Activated CD8-positive, alpha-beta memory T cell treated with anti-CD3 and anti-CD28 coated beads, Interleukin-2, amount 10 ng/mL, durations not matched to agents 7 days and 5 days (primary cell): ENCODE measurements around the gene ERN1. TPM values are rescaled to one million over a fixed set of nuclear protein-coding genes. Genes with fewer than 3 reads are reported as not detected.
A peak's percentile ranks its signal among the peaks of the same experiment; 100 is the strongest.

ENCODE experiments used
- ATAC-seq: fragments of 150-1000 bp; cut with Tn5 transposase; one replicate; pipeline ENCODE4 v1.10.0; 2021; ENCODE audit warnings: moderate library complexity
- CTCF ChIA-PET: fragments of 350-600 bp; sonication (Branson Sonifier 250); formaldehyde crosslinking; loops from one replicate; lab custom pipeline; 2021; ENCODE audit warnings: antibody characterized with exemption; lab: Charles Lee
- DNase-seq: peaks from one replicate; pipeline ENCODE4 v3.0.0-alpha.2; 2020
- H3K27ac Mint-ChIP-seq: one replicate; pipeline ENCODE4 v1.8.0; 2021; ENCODE audit warnings: mild to moderate bottlenecking, mixed read lengths
- H3K27me3 Mint-ChIP-seq: one replicate; pipeline ENCODE4 v1.8.0; 2021; ENCODE audit warnings: mixed read lengths
- H3K36me3 Mint-ChIP-seq: one replicate; pipeline ENCODE4 v1.8.0; 2021; ENCODE audit warnings: mild to moderate bottlenecking, mixed read lengths
- H3K4me1 Mint-ChIP-seq: one replicate; pipeline ENCODE4 v1.8.0; 2021; ENCODE audit warnings: mixed read lengths
- H3K4me3 Mint-ChIP-seq: one replicate; pipeline ENCODE4 v1.8.0; 2021; ENCODE audit warnings: mild to moderate bottlenecking, moderate library complexity, mixed read lengths
- H3K9me3 Mint-ChIP-seq: one replicate; pipeline ENCODE4 v1.8.0; 2022; ENCODE audit warnings: low read depth, mixed read lengths
- total RNA-seq, 2 experiments: library from RNA; stranded (reverse); gene quantifications; one replicate each; pipeline ENCODE4 v1.2.3, GENCODE V29; 2021

Gene ERN1
- total RNA-seq, 2 experiments from 2014 or later: 21.7 to 22.9 TPM

DNA sequence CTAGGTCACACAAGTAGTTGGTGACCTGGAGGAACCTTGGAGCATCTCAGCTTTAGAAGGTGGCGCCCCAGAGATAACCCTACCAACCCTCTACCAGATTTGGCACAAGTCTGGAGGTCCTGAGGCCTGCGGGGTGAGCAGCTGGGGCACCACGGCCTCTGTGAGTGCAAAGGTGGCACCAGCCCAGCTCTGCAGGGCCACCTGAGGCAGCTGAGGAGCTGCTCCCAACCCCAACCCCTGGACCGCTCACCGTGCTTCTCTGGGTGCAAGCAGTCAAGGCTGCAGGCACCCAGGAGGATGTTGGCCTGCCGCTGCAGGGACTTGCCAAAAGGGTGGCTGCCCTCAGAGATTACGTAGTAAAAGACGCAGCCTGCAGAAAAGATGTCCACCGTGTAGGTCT lies 81.1 kb downstream of the ERN1 start:
- H3K4me1 Mint-ChIP-seq: peaks cover 28% of the 10 kb centered on the region
- H3K27me3 Mint-ChIP-seq: no peaks in the 10 kb centered on the region
- DNase-seq (no peak), ATAC-seq (no peak)
- H3K4me3 Mint-ChIP-seq: no peak overlapping the region
- CTCF ChIA-PET: interaction anchor here (1.0 to 6.6 kb wide), 6 partner anchors 10 to 97 kb away, joined by 3 to 87 read pairs (median 4); no protein-coding TSS in a partner anchor
- no peak overlapping the region for H3K27ac Mint-ChIP-seq
- H3K9me3 Mint-ChIP-seq: no peaks in the 10 kb centered on the region
- peaks cover 26% of the 10 kb centered on the region for H3K36me3 Mint-ChIP-seq

DNA sequence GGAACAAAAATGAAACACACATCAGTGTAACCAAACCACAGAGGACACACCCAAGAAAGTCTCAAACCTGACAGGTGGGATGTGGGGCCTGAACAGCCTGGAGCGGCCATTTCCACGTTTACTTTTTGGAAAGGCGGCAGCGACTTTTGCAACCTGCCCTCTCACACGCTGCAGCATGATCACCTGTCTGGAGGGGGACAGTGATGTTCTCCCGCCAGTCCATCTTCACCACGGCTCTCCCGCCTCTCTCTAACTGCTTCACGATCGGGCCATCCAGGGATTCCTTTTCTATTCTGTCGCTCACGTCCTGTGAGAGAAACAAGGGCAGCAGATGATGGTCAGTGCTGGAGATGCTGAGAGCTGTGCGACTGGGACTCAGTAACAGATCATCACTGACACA lies 84.8 kb downstream of the ERN1 start:
- Mint-ChIP-seq H3K27ac (peak overlapping the region; percentile 33), H3K9me3 (no peaks in the 10 kb centered on the region), H3K4me3 (no peak overlapping the region), H3K36me3 (peaks cover 10% of the 10 kb centered on the region), H3K4me1 (peaks cover 10% of the 10 kb centered on the region), H3K27me3 (no peaks in the 10 kb centered on the region)
- CTCF ChIA-PET: interaction anchor here (6.6 kb wide), 1 partner anchor 18 kb away, joined by 87 read pairs; no protein-coding TSS in a partner anchor
- ATAC-seq: no peak
- DNase-seq: no peak

DNA sequence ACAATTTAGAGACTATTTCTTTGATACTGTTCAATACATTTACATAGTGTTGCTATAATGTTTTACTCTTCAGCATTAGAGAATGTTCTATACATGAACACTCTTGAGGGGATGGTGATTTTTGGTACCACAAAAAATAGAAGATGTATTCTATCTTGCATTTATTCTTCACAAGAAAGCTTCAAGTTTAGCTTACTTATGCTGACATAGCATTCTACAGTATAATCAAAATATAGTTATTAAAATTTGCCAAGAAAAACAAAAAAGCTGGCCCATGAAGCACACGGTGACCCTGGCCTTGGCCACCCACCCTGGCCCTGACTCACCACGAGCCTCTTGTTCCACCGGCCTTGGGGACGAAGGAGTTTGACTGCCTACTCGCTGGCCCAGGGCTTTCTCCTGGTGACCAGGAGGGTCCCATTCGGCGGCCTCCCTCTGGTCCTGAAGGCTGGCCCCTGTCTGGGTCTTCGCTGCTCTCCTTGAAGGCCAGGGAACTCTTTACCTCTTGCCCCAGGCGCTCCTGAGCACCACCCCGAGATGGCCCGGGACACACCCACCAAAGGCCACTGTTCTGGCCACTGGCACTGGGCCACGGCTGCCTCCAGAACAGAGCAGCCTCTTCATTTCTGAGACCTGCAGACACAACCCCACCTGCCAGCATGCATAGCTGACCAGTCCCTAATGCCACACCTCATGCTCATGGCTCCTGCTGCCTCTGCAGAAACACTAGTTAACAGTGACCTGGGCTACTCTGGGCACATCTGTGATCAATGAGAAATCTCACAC lies 87.1 kb downstream of the ERN1 start:
- DNase-seq: no peak
- Mint-ChIP-seq H3K27me3 (no peaks in the 10 kb centered on the region), H3K27ac (no peak overlapping the region), H3K4me1 (peaks cover 5% of the 10 kb centered on the region), H3K4me3 (no peak overlapping the region), H3K9me3 (no peaks in the 10 kb centered on the region), H3K36me3 (peaks cover 6% of the 10 kb centered on the region)
- CTCF ChIA-PET: interaction anchor here (0.5 to 3.4 kb wide), 17 partner anchors 8 to 177 kb away, joined by 3 to 13 read pairs (median 3); partner anchors contain the start of gene ICAM2
- no peak for ATAC-seq

DNA sequence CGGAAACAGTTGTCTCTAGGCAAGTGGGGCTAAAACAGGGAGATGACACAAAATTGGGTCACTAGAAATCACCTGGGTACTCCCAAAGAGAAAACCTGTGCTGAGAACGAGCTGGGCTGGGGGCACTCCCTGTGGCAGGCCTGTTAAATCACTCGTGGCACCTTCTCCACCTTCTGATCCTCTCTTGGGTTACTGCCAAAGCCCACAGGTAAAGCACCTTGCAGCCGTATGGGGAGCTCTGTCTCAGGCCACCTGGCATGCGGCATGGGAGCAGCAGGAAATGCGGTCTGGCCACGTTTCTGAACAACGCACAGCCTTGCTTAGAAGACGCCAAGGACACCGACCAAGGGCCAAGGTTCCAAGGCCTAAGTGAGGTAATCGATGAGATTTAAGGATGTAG lies 88.0 kb downstream of the ERN1 start:
- Mint-ChIP-seq H3K27ac (no peak overlapping the region), H3K27me3 (no peaks in the 10 kb centered on the region), H3K4me3 (no peak overlapping the region), H3K9me3 (no peaks in the 10 kb centered on the region), H3K36me3 (peaks cover 6% of the 10 kb centered on the region), H3K4me1 (peaks cover 5% of the 10 kb centered on the region)
- ATAC-seq: no peak
- no peak for DNase-seq
- CTCF ChIA-PET: interaction anchor here (0.5 to 3.4 kb wide), 14 partner anchors 9 to 92 kb away, joined by 3 to 13 read pairs (median 4); partner anchors contain the start of gene ICAM2

DNA sequence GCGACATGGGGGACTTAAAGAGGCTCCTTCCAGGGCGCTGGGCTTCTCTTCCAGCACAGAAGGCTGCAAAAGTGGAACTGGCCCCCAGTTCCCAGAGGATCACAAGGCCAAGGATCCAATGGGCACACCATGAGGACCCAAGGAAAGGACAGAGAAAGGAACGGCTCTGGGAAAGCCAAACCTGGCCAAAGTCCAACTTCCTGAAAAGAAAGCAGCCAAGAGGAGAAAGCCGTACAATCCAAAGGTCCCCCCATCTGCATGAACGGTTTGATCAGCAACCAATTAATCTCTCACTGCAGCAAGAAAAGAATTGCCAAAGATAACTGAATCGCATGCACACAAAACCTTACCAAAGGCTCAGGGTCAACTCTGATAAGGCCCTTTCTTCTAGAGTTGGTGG lies 89.7 kb downstream of the ERN1 start:
- peaks cover 3% of the 10 kb centered on the region for H3K4me1 Mint-ChIP-seq
- CTCF ChIA-PET: interaction anchor here (1.1 to 2.8 kb wide), 3 partner anchors 11 to 24 kb away, joined by 3 to 17 read pairs (median 6); no protein-coding TSS in a partner anchor
- no peak overlapping the region for H3K4me3 Mint-ChIP-seq
- H3K27ac Mint-ChIP-seq: no peak overlapping the region
- H3K27me3 Mint-ChIP-seq: no peaks in the 10 kb centered on the region
- DNase-seq: no peak
- no peak for ATAC-seq
- no peaks in the 10 kb centered on the region for H3K9me3 Mint-ChIP-seq
- peaks cover 3% of the 10 kb centered on the region for H3K36me3 Mint-ChIP-seq

DNA sequence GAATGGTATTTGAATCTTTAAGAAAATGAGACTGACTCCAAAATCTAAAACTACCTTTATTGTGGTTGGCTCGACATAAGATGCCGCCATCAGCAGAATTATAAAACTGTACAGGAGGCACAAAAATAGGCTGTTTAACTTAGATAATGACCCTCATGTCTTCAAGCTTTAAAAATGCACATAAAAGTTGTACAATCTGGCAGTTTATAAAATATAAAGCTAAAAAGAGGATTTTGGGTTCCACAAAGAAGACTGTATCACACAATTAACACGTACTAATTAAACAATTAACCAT lies 90.9 kb downstream of the ERN1 start:
- CTCF ChIA-PET: interaction anchor here (0.6 to 2.8 kb wide), 4 partner anchors 10 to 94 kb away, joined by 3 to 17 read pairs (median 6); no protein-coding TSS in a partner anchor
- no peak for ATAC-seq
- Mint-ChIP-seq H3K27me3 (no peaks in the 10 kb centered on the region), H3K27ac (no peak overlapping the region), H3K4me3 (no peak overlapping the region), H3K4me1 (no peaks in the 10 kb centered on the region), H3K36me3 (peaks cover 2% of the 10 kb centered on the region), H3K9me3 (no peaks in the 10 kb centered on the region)
- DNase-seq: no peak

DNA sequence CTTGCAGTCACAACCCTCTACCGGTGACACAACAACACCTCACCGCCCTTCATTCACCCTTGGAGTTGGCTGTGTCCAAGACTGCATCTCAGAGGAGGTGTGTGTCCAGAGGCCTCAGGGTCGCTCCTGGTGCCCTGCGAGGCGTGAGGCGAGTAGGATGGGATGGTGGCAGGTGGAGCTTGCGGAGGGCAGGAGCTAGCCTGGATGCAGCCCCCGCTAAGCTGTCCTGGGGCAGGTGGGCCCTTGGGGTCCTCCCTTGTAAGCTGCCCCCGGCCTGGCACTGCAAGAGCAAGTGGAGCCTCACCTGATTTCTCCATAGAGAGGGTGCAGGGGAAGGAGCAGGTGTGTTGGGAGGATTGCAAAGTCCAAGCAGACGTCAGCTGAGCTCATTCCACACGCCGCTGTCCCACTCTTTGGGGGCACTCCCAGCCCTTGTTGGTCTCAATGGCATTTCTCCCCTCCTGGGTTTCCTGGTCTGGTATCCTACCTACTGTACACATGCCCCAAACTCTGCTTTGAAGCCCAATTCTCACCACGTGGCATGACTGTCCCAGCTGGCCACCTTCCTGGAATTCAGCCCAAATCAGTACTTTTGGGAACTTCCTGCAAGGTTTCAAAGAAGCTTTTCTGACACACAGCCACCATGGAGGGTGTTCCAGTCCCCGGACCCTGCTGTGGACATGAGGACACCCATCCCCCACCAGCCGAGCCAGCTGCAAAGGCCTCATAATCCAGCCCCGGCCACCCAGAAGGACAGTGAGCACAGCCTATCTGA lies 91.4 kb downstream of the ERN1 start:
- no peaks in the 10 kb centered on the region for H3K27me3 Mint-ChIP-seq
- CTCF ChIA-PET: interaction anchor here (0.6 to 2.8 kb wide), 7 partner anchors 10 to 115 kb away, joined by 3 to 17 read pairs (median 4); no protein-coding TSS in a partner anchor
- no peak overlapping the region for H3K4me3 Mint-ChIP-seq
- no peak overlapping the region for H3K27ac Mint-ChIP-seq
- DNase-seq (no peak), ATAC-seq (no peak)
- no peaks in the 10 kb centered on the region for H3K4me1 Mint-ChIP-seq
- no peaks in the 10 kb centered on the region for H3K9me3 Mint-ChIP-seq
- H3K36me3 Mint-ChIP-seq: peaks cover 2% of the 10 kb centered on the region

DNA sequence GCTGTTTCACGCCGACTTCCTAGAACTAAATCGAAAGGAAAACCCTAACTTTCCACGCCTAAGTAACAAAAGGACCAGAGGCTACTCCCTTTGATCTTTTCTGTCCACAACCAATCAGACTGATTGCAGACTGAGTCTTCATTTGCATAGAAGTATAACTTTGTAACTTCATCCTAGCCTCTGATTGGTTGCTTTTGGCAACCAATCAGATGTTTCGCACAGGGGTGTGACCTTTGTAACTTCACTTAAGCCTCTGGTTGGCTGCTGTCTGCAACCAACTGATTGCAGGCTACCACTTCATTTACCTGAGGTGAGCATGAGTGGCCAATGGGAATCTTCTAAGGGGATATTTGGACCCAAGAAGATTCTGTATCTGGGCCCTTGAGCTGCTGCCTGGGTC lies 92.1 kb downstream of the ERN1 start:
- Mint-ChIP-seq H3K27ac (no peak overlapping the region), H3K27me3 (no peaks in the 10 kb centered on the region), H3K4me1 (no peaks in the 10 kb centered on the region), H3K9me3 (no peaks in the 10 kb centered on the region), H3K4me3 (no peak overlapping the region), H3K36me3 (no peaks in the 10 kb centered on the region)
- DNase-seq: no peak
- CTCF ChIA-PET: interaction anchor here (0.6 to 2.8 kb wide), 6 partner anchors 9 to 96 kb away, joined by 3 to 17 read pairs (median 5); no protein-coding TSS in a partner anchor
- ATAC-seq: no peak

DNA sequence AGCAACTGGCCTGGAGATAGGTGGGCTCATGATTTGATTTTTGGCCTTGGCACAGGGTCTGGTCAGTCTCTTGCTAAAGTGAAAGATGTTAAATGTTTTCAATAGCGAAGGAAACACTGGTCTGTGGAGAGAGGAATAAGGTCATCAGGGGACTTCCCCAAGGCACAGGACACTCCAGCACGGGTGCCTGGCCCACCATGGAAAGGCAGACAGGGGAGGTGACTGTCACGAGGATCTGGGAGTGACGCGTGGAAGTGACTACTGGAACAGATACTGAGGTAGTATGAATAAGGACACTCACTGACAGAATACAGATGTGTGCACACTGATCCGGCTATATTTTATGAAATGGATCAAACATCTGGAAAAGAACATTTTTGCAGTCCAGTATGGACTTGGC lies 92.8 kb downstream of the ERN1 start:
- no peaks in the 10 kb centered on the region for H3K9me3 Mint-ChIP-seq
- H3K4me1 Mint-ChIP-seq: no peaks in the 10 kb centered on the region
- no peak overlapping the region for H3K4me3 Mint-ChIP-seq
- no peaks in the 10 kb centered on the region for H3K36me3 Mint-ChIP-seq
- no peaks in the 10 kb centered on the region for H3K27me3 Mint-ChIP-seq
- ATAC-seq (no peak), DNase-seq (no peak)
- H3K27ac Mint-ChIP-seq: no peak overlapping the region
- CTCF ChIA-PET: interaction anchor here (2.8 kb wide), 1 partner anchor 8 kb away, joined by 17 read pairs; no protein-coding TSS in a partner anchor

DNA sequence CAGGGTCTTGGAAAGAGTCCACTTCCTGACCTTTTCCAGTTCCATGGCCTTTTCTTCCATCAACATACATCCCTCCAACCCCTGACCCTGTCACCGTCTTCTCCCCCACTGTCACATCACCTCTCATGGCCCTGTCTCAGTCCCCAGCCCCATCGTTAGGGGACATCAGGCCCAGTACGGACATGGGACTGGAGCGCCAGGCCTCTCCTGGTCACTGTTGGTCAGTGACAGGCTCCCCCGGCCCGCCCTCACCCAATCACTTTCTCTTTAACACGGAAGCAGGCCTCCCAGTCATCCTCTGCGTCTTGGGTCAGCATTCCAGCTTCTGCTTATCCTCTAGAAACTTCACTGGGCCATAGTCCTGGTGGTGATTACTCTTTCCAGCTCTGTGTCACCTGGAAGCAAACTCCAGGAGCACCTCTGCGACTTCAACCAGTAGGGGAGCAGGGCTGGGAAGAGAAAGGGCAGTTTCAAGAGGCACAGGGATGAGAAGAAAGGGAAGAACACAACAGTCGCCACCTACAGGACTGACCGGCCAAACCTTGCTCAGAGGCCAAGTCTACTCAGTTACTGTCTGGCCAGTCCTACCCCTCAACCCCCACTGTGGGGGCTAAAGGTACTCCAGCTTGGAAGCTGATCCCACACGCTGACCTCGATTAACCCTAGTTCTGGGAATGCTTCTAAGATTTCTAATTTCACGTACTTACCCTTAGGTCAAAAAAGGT lies 93.6 kb downstream of the ERN1 start:
- ATAC-seq (no peak), DNase-seq (no peak)
- H3K4me3 Mint-ChIP-seq: no peak overlapping the region
- H3K27me3 Mint-ChIP-seq: no peaks in the 10 kb centered on the region
- CTCF ChIA-PET: no interaction called here
- no peaks in the 10 kb centered on the region for H3K4me1 Mint-ChIP-seq
- no peaks in the 10 kb centered on the region for H3K9me3 Mint-ChIP-seq
- H3K36me3 Mint-ChIP-seq: no peaks in the 10 kb centered on the region
- no peak overlapping the region for H3K27ac Mint-ChIP-seq

DNA sequence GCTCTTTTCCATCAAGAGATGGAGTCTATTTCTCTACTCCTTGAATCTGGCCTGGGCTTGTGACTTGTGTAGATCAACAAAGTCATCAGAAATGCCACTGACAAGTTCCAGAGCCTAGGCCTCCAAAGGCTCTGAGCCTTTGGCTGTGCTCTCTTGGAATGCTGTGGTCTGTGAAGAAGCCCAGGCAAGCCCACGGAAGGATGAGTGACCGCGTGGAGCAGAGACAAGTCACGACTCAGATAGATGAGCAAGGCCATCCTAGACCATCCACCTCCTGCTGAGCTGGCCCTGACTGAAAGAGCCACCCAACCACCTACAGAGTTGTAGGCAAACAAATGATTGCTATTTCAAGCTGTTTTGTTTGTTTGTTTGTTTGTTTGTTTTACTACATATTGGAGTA lies 97.9 kb downstream of the ERN1 start:
- Mint-ChIP-seq H3K27me3 (no peaks in the 10 kb centered on the region), H3K9me3 (no peaks in the 10 kb centered on the region), H3K4me3 (no peak overlapping the region), H3K27ac (no peak overlapping the region), H3K4me1 (peaks cover 12% of the 10 kb centered on the region), H3K36me3 (no peaks in the 10 kb centered on the region)
- no peak for ATAC-seq
- CTCF ChIA-PET: interaction anchor here (1.1 to 10.4 kb wide), 2 partner anchors 20 to 96 kb away, joined by 3 to 488 read pairs; partner anchors contain the start of gene ERN1
- DNase-seq: no peak

DNA sequence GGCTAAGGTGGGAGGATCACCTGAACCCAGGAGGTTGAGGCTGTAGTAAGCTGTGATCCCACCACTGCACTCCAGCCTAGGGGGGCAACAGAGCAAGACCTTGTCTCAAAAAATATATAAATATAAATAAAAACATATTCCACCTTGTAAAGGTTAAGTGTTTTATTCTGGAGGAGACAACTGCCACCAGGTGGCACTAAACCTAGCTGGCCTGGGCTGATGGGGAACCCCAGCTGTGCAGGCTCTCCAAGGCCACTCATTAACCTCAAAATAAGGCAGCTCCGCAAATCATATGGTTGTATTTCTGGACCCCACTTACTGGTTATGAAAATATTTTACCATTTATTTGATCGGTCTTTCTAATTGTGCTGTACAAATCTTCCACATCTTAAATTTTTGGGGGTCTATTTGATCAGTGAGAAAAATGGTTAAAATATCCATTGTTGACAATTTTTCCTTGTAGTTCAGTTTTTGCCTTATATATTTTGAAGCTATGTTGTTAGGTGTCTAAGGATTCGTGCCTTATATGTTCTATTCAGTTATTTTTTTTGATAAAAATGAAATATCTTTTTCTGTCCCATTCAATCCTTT lies 101.0 kb downstream of the ERN1 start:
- ATAC-seq: no peak
- CTCF ChIA-PET: interaction anchor here (0.7 to 10.4 kb wide), 56 partner anchors 9 to 462 kb away, joined by 3 to 488 read pairs (median 5); partner anchors contain the start of genes CD79B, CSHL1, ERN1 and GH1
- Mint-ChIP-seq H3K36me3 (no peaks in the 10 kb centered on the region), H3K27ac (no peak overlapping the region), H3K27me3 (no peaks in the 10 kb centered on the region), H3K4me1 (peaks cover 37% of the 10 kb centered on the region), H3K4me3 (no peak overlapping the region), H3K9me3 (no peaks in the 10 kb centered on the region)
- DNase-seq: peak; percentile 85
